Activated CD4-positive, CD25-positive, alpha-beta regulatory T cell treated with anti-CD3 and anti-CD28 coated beads, Interleukin-2, amount 50 U/mL, for 72 hours (primary cell): ENCODE results near the gene LSS.
"Not testable (repeated sequence)": the region's sequence is repeated elsewhere in the genome, so short reads cannot be mapped to it uniquely, and the experiment has no call there.

ENCODE experiments used
- DNase-seq: peaks from one replicate; pipeline ENCODE4 v3.0.0; 2021

LSS gene

DNA sequence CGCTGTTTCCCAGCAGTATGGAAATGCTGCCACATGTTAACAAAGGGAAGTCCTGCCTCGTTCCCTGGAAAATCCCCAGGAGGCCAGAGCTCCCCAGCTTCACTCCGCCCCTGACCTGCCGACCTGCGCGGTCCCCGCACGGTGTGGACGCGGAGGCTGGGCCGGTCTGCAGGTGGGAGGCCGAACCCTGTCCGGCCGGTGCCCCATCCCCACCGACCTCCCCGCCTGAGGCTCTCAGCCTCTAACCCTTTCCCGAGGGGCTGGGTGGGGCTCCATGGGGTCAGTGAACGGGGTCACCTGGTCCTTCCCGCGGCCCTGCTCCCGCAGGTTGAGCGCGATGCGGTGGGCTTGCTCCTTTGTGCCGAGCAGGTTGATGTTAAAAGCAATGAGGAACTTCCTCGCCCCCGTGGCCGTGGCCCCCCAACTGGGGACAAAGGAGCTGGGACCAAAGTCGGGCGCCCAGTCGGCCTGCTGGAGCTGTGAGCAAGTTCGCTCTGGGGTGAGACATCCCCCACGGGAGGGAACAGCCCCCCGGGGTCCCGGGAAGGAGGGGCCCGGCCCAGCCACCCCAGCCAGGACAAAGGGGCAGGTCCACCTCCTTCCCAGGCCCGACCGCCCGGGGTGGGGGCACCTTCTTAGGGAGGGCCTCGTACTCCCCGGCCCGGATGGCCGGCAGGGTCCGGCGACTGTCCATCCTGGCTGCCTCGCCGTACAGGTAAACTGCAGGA lies 77.1 kb downstream of the LSS start:
- DNase-seq = peak; percentile 27

DNA sequence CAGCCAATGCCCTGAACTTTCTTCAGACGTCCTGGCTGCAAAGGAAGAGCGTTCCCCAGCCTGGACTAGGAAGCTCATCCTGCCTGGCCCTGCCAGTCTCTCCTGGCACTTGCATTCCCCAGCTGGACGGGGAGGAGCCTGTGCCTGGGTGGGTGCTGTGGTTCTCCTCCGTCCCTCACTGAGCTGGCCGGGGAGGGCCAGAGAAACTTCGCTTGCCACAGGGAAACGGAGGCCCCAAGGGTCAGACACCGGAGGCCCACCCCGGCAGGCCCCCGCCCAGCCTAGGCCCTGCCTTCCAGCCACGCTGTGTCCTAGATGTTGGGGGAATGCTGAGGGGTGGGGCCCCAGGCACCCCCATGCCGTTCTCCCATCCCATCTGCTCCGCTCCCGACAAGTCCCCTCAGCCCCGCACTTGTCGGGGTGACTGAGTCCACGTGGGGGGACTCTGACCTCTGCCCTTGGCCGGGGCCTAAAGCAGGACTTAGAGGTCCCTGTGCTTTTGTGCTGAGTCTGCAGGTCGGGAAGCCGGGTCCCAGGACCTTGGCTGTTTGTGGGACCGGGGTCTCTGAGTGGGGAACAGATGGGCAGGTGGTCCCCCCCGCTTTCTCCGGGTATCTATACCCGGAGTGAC lies 78.0 kb downstream of the LSS start:
- DNase-seq = peak; percentile 24

DNA sequence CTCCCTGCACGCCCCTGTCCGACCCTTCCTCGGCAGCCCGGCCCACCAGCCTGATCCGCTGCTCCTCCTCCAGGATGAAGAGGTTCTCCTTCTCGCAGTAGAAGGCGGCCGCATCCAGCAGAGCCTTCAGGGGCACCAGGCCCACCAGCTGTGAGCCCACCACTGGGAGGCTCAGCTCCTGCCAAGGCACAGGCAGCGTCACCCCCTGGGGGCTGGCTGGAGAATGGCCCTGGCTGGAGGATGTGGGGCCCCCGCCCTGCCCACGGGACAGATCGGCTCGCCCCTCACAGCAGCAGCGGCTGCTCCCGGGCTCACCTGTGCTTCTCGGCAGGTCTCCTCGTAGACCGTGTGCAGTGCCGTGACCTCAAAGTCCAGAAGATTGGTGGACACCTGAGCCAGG lies 78.5 kb downstream of the LSS start:
- DNase-seq = peak; percentile 29

DNA sequence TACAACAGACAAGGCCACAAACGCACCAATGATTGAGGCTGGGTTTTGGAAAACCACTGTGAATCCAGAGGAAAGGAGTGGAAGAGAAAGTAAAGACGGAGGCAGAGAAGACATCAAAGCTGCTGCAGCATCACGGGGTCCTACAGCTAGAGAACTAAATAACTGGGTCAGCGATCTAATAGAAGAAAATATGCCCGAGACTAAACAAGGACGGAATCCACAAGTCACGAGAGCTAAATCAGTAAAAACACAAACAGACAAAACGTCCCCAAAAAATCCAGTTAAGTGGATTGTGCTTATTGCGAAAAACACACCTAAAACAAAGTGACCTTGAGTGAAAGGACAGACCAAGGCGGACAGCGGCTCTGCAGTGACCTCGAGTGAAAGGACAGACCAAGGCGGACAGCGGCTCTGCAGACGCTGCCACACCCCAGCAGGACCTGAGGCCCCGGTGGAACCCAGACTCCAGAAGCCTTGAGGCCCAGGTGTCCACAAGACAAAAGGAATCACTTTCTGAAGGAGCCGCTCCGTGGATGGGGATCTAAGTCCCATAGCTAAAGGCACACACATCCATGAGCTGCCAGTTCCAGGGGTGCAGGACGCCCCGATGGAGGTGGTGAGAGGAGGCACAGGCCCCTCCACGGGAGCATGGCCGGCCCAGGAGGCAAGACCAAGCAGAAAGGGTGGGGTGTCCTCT lies 79.2 kb downstream of the LSS start:
- DNase-seq = peak; percentile 21

DNA sequence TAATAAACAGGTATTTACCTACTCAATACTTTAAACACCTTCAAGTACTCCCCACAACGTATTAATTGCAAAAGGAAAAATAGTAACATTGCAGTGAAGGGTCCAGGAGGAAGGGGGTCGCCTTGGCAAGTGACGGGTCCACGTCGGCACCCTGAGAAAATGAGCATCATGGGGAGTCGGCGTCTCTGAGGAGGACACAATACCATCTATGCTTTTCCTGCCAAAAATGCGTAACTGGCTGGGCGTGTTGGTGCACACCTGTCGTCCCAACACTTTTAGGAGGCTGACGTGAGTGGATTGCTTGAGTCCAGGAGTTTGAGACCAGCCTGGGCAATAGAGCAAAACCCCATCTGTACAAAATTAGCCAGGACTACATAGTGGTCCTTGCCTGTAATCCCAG lies 80.5 kb downstream of the LSS start:
- peak; percentile 17 for DNase-seq

DNA sequence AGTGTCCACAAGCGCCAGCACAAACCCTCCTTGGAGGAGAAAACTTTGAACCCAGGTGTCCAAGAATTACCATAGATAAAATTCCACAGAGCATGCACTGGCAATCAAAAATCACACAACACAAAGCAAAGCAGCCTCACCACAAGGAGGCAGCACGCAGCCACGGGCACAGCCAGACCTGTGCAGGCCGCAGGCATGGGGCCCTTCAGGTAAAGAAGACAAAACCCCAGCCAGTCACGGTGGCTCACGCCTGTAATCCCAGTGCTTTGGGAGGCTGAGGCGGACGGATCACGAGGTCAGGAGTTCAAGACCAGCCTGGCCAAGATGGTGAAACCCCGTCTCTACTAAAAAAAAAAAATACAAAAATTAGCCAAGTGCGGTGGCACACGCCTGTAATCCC lies 81.1 kb downstream of the LSS start:
- DNase-seq = peak; percentile 27

DNA sequence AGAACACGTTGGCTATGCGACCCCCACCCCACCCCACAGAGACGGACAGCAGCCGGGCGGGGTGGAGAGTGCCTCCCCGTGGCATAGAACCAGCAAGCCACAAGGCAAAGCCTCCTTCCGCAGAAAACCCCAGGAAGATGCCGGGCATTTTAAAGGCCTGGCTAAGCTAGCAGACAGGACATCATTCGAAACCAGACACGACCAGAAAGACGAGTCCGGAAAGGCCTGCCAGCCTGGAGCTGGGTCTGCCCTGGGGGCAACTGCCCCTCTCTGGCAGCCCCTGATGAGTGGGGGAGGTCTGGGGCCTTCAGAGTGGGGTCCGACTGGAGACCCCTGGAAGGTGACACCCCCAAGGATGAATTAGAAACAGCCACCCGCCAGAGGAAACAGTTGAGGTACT lies 81.7 kb downstream of the LSS start:
- peak; percentile 19 for DNase-seq

DNA sequence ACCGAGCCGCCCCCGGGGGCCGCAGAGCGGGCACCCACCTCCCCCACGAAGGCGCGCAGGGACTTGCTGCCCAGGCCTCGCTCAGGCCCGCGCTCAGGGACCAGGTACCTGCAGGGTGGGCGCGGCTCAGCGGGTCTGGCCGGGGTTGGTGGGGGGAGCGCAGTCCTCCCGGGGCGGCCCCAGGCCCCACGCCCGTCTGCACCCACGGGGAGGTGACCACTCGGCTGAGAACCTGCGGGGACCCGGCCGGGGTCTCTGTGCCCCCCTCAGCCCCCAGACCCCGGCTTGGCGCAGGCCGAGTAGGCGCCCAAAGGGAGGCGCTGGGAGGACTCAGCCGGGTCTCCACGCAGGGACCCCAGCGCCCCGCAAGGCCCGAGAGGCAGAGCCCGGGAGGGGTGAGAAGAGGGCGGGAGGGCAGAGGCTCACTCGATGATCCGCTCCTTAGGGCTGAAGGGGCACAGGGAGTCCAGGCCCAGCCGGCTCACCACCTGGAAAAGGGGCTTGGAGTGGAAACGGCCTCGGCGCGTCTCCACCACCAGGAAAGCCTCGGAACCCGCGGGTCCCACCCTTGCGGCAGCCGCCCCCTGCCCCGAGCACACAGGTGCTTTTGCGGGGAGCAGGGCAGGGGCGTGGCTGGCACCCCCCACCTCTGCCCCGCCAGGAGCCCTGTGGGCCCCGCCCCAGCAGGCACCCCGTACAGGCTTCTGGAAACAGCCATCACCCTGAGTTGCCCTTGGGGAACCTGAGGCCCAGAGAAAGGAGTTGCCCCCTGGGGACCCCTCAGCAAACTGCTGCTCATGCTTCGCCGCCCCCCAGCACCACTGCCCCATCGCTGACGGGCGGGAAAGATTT lies 82.5 kb downstream of the LSS start:
- DNase-seq = no peak

DNA sequence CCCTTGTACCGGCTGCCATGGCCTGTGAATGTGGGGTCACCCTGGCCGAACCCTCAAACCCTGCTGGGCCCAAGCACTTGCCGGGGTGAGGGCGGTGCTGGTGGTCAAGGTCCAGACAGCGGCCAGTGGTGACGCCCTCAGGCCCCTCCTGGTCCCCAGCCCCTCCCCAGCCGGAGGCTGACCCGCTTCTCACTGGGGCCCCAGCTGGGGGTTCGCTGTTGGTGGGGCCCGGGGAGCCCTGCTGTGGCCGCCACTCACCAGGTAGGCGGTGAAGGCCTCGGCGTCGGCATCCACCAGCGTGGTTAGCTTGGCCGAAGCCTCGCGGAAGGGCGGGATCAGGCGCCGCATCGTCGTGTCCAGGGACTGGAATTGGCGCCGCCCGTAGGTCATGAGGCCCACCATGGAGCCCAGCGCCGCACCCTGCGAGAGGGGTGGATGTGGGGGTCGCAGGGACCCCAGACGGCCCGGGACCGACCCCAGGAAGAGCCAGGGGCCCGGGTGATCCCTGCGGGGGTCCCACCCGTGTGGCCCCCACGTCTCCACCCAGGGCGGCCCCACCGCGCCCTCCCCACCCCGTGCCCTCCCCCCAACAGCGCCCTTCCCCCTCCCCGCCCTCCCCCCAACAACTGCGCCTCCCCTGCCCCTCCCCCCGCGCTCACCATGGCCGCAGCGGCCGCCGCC lies 83.3 kb downstream of the LSS start:
- no peak for DNase-seq

DNA sequence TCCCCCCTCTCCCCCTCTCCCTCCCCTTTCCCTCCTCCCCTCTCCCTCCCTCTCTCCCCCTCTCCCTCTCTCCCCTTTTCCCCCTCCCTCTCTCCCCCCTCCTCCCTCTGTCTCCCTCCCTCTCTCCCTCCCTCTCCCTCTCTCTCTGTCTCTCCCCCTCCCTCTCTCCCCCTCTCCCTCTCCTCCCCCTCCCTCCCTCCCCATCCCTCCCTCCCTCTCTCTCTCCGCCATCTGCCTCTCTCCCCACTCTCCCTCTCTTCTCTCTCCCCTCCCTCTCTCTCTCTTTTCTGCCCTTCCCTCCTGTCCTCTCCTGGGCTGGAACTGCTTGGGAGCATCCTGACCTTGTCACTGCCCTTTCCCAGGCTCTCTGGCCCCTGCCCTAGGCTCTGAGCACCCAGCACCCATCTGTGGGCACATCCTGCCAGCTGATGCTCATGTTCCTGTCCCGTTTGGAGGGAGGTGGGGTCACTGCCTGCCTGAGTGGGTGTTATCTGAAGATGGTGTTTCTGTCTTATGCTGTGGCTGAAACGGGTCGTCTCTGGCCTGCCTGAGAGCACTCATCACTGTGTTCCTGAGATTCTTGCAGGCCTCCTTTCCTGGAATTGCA lies 84.0 kb downstream of the LSS start:
- no peak for DNase-seq

DNA sequence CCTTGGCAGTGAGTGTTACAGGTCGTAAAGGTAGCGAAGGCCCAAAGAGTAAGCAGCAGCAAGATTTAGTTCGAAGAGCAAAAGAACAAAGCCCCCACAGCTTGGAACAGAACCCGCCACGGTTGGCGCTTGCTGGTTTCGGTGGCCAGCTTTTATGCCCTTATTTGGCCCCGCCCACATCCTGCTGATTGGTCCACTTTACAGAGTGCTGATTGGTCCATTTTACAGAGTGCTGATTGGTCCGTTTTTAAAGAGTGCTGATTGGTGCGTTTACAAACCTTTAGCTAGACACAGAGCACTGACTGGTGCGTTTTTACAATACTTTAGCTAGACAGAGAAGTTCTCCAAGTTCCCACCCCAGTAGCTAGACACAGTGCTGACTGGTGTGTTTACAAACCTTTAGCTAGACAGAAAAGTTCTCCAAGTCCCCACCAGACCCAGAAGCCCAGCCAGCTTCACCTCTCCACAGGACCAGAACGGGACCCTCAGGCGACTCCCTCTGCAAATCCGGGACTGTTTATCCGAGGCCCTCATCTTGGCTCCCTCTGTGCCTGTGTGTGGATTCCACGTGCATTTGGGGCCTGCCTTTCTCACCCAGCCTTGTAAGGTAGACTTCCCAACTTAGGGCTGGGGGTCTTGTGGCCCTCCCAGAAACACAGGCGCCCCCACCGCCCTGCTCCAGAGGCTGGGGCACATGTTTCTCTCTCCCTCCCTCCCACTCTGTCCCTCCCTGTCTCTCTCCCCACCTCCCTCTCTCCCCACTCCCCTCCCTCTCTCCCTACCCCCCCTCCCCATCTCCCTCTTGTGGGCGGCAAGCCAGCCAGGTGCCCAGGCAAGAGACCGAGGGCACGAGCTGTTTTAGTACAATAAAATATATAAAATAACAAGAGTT lies 85.7 kb downstream of the LSS start:
- peak; percentile 51 for DNase-seq

DNA sequence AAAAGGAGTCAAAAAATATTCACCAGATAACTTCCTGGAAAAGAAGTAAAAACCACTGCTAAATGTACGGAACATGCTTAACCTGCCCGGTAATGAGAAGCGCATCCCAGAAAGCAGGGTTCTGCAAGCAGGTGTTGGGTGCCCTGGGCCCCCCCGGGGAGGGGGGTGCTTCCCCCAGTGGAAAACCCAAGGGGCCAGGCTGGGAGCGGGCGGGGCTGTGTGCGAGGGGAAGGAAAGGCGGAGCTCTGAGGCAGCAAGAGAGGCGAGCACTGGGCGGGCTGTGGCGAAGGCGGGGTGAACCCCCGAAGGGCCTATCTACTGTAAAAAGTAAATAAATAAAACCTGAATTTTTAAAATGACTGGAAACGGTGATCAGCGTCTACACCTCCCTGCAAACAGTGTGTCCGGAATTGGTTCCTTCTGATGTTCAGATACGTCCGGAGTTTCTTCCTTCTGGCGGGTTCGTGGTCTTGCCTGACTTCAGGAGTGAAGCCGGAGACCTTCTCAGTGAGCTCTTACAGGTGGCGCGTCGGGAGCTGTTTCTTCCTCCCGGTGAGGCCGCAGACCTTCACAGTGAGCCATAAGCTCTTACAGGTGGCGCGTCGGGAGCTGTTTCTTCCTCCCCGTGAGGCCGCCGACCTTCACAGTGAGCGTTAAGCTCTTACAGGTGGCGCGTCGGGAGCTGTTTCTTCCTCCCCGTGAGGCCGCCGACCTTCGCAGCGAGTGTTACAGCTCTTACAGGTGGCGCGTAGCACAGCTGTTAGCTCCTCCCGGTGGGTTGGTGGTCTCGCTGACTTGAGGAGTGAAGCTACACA lies 86.6 kb downstream of the LSS start:
- no peak for DNase-seq

DNA sequence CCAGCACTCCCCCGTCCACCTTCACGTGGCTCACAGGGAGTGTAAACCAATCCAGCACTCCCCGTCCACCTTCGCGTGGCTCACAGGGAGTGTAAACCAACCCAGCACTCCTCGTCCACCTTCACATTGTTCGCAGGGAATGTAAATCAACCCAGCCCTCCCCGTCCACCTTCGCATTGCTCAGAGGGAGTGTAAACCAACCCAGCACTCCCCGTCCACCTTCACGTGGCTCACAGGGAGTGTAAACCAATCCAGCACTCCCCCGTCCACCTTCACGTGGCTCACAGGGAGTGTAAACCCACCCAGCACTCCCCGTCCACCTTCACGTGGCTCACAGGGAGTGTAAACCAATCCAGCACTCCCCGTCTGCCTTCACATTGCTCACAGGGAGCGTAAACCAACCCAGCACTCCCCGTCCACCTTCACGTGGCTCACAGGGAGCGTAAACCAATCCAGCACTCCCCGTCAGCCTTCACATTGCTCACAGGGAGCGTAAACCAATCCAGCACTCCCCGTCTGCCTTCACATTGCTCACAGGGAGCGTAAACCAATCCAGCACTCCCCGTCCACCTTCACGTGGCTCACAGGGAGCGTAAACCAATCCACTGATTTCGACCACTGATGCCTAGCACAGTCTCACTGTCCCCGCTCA lies 88.1 kb downstream of the LSS start:
- not testable (repeated sequence) for DNase-seq

DNA sequence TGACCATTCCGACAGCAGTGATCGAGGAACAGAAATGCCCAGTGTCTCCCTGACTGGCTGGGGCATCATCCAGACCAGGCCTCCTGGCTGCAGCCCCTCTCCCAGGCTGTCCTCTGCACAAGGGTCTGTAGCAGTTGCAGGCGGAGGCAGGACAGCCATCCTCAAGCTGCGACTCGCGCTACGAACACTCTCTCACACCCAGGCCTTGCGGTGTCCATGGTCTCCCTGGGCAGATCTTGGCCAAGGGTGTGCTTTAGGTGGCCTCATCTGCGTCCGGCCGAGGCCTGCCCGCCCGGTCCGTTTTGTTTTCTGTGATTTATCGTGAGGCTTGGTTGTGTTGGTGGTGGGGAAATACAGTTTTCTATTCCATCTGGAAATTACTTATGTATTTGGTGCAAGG lies 88.9 kb downstream of the LSS start:
- DNase-seq = no peak

DNA sequence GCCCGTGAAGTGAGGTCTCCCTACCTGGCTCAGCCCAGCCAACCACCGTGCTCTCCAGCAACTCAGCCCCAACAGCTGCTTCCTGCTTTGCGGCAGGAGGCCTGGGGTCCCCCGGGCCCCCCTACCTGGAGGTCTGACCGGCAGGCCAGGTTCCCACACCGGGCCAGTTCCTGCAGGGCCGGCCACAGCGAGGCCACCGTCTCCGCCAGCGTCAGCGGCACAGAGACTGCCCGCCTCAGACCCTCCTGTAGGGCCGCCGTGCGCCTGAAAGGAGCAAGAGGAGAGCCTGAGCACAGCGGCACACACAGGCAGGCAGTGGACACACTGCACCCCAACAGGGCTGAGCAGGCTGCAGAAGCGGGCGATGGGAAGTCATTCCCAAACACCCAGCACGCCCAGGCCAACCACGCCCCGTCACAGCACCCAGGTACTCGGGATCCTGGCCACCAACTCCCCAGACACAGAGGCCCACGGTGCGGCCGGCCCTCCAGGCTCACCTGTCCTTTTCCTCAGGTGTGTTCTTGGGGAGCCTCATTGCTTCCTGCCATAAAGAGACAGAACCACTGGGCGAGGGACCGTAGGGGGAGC lies 90.1 kb downstream of the LSS start:
- DNase-seq = no peak
